IPS-20b (cell line): ENCODE measurements around the gene NUP133.

ENCODE experiments used
- H3K27ac ChIP-seq: one replicate; pipeline ENCODE4 v1.5.1; 2013; ENCODE audit warnings: low read length
- H3K27me3 ChIP-seq: 2 replicates; pipeline ENCODE4 v1.6.1; 2013; ENCODE audit warnings: mild to moderate bottlenecking, low read length, inconsistent platforms; ENCODE audit not compliant: insufficient read depth
- H3K36me3 ChIP-seq: 2 replicates; pipeline ENCODE4 v1.6.1; 2013; ENCODE audit warnings: low read depth, mild to moderate bottlenecking, inconsistent platforms, low read length, moderate library complexity; ENCODE audit not compliant: insufficient read depth
- H3K4me1 ChIP-seq: 2 replicates; pipeline ENCODE4 v1.6.1; 2013; ENCODE audit warnings: mild to moderate bottlenecking, control low read depth, inconsistent platforms, low read length, moderate library complexity; ENCODE audit not compliant: insufficient read depth
- H3K4me3 ChIP-seq: 2 replicates; pipeline ENCODE4 v1.5.1; 2013; ENCODE audit warnings: mild to moderate bottlenecking, low read length, inconsistent platforms
- H3K9ac ChIP-seq: 2 replicates; pipeline ENCODE4 v1.6.1; 2013; ENCODE audit warnings: low read depth, mild to moderate bottlenecking, inconsistent platforms, low read length, moderate library complexity
- H3K9me3 ChIP-seq: 2 replicates; pipeline ENCODE4 v1.6.1; 2013; ENCODE audit warnings: mild to moderate bottlenecking, low read depth, low read length, inconsistent platforms; ENCODE audit not compliant: insufficient read depth

NUP133 gene

DNA sequence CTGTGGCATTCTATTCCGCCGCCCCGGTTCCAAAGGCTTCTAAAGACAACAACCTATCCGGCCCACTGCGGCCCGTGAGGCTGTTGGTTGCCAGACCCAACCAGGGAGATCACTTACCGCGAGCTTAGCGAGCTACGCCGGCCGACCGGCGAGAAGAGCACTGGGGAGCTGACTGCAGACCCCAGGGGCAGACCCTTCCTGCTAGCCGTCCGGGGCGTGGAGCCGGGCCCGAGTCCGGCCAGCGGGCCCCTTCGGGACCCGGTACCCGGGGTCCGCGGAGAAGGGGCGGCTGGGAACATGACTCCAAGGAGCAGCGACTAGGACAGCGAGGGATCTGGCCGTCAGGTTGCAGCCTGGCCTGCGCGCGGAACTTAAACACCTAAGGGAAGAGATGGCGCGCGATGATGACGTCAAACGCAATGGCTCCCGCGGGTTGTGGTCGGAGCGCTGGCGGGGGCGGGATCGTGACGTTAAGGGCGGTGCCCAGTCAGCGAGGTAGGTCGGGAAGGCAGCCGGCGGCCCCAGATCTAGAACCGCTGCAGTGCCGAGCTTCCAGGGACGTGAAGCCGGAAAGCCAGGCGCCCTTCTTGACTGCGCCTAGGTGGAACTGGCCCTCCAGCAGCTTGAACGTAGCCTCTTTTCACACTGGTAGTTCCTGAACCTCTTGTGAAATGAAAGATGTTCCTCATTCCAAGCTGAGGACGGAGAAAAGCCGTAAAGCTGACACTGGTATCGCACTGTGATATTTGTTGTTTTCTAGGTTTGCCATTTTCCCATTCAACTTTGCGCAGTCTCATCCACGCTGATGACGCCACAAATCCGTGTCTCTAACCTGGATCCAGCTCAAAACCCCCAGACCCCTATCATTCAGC, at the start of gene NUP133:
NUP133 (minus strand) TSS at position 391 of the 872 bp plus-strand sequence; CDS start at position 299, 92 bp downstream.
- H3K4me3 ChIP-seq = peak within 1 kb of the TSS; percentile 86

DNA sequence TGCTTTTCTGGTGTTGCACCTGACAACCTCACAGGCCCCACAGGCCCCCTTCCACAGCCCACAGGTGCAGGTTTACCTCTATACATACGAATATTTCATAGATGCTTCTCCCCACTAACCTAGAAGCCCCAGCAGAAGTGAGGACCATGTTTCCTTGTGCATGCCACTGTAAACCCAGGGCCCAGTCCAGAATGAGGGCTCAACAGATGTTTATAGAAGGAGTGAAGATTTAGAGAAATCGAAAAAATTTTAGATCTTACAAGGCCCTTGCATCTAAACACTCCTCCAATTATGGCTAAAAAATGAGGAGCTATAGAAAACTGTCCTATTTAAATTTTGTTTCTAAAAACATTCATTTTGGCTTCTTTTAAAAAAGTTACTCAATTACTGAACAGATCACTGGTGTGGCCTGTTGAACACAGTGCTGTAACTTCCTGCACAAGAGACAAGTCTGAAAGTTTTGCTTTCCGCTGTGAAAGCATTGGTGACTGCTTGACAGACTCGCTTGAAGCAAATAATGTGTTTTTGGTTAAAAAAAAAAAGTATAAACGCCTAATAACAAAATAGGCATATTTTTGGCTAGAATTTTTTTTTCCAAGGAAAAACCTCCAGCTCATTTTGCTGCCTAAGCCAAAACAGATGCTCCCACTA, 49.2 kb upstream of the NUP133 start:
- Histone ChIP-seq H3K9ac (peak overlapping the region; percentile 65), H3K27ac (no peak overlapping the region), H3K4me1 (peaks cover 5% of the 10 kb centered on the region; the same call in 1 of the 2 replicates)

More for the DNA sequence above, at the start of gene NUP133:
- Histone ChIP-seq H3K27ac (peak within 1 kb of the TSS; percentile 64), H3K36me3 (peaks cover 14% of the 10 kb centered on the region), H3K27me3 (no peaks in the 10 kb centered on the region), H3K9ac (peak within 1 kb of the TSS; percentile 98), H3K9me3 (no peaks in the 10 kb centered on the region), H3K4me1 (peaks cover 6% of the 10 kb centered on the region; the same call in 1 of the 2 replicates)

DNA sequence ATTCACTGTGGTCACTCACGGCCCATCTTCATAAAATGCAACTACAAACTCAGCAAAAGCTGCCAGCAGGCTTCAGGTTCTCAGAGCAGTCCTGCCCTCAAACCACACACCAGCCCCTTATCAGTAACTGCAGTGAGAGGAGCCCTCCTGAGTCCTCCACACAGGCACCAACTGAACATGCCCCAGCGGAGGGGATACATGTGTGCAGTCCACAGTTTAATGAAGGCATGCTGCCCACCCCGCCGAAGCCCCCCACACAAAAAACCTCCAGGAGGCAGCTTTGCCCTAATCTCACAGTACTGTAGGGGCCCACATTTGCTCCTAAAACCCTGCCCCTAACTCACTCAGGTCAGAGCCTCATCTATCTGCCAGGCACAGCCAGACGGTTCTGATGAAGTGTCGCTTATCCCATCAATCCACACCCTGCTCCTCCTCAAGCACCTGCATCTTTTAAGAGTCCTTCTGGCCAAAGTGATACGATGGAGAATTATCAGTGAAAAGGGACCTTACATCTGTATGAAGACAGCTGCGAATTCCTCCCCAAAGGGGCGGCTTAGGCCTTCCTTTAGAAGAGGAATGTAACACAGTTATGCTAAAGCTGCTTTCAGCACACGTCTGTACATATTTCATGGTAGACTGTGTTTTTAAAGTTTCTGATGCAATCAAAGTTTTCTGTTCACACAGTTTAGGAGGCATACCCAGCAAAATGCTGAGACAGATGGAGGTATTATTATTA, 46.9 kb upstream of the NUP133 start:
- peaks cover 12% of the 10 kb centered on the region; the same call in 1 of the 2 replicates for H3K27me3 ChIP-seq
- H3K4me1 ChIP-seq = peaks cover 5% of the 10 kb centered on the region; the same call in 1 of the 2 replicates
- no peaks in the 10 kb centered on the region for H3K36me3 ChIP-seq
- no peak overlapping the region for H3K27ac ChIP-seq
- no peak overlapping the region for H3K4me3 ChIP-seq
- no peaks in the 10 kb centered on the region for H3K9me3 ChIP-seq
- no peak overlapping the region for H3K9ac ChIP-seq

More for the DNA sequence above, 49.2 kb upstream of the NUP133 start:
- H3K27me3 ChIP-seq = peaks cover 12% of the 10 kb centered on the region; the same call in 1 of the 2 replicates
- H3K36me3 ChIP-seq = no peaks in the 10 kb centered on the region
- H3K4me3 ChIP-seq = peak overlapping the region; percentile 83
- H3K9me3 ChIP-seq = no peaks in the 10 kb centered on the region

DNA sequence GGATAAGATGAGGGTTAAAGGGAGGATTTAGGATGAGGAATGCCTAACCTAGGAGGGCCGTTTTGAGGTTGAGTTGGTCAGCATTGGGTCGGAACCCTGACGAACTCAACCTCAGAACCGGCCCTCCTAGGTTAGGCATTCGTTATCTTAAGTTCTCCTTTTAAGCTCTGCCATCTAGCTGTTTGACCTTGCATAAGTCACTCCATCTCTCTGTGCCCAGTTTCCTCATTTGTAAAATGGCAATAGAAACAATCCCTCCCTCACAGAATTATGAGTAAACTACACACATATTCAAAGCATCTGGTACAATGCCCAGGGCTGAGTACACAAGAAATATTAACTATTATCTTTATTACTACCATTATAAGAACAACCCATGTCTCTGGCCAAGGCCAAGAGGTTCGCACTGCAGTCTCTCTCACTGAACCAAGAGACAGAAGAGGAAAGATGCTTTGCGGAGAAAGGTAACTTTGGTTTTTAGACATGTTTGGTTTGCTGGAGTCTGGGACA, 45.5 kb upstream of the NUP133 start:
- Histone ChIP-seq H3K27ac (no peak overlapping the region), H3K36me3 (no peaks in the 10 kb centered on the region), H3K4me1 (peaks cover 5% of the 10 kb centered on the region; the same call in 1 of the 2 replicates)

DNA sequence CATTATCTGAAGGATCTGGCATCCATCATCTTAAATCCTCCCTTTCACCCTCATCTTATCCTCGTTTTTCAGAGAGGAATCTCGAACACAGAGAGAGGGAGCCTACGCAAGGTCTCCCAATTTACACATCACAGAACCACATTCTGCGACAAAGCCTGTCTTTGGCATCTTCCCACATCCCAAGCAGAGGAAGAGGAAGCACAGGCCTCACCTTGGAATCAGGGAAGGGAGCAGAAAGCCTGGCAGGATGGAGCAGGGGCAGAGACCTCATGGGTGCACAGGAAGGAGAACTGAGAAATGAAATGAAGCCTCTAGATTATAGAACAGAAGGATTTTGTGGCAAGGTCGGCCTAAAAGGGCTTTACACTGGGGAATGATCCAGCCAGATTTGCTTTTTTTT, 44.6 kb upstream of the NUP133 start:
- Histone ChIP-seq H3K27ac (no peak overlapping the region), H3K27me3 (peaks cover 12% of the 10 kb centered on the region; the same call in 1 of the 2 replicates), H3K4me1 (peaks cover 5% of the 10 kb centered on the region; the same call in 1 of the 2 replicates)

More for the DNA sequence above, 45.5 kb upstream of the NUP133 start:
- no peaks in the 10 kb centered on the region for H3K9me3 ChIP-seq
- H3K4me3 ChIP-seq = no peak overlapping the region
- no peak overlapping the region for H3K9ac ChIP-seq
- peaks cover 12% of the 10 kb centered on the region; the same call in 1 of the 2 replicates for H3K27me3 ChIP-seq

DNA sequence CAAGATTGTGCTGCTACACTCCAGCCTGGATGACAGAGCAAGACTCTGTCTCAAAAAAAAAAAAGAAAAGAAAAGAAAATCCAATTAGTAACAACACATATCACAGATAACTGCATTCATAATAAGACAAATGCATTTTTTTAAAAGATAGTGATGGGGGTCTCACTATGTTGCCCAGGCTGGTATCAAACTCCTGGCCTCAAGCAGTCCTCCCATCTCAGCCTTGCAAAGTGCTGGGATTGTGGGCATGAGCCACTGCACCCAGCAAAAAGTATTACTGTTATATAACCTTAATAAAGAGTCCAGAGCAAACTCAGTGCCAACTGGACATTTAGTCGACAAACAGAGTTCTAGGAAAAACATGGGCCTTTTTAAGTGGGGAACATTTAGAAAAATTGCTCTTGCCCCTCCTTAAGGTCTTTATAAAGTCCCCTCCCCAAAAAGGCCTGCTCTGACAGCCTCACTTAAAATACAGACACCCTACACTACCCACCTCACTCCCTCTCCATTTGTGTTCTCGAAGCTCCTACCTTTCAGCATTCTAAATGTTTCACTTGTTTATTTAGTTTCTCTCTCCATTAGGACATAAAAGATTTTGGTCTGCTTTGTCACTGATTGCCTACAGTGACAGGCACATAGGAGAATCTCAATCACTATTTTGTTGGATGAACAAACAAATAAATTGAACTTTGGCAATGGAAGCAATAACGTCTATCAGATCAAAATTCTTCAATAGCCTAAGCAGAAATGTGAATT, 42.8 kb upstream of the NUP133 start:
- H3K27ac ChIP-seq = no peak overlapping the region
- H3K9me3 ChIP-seq = no peaks in the 10 kb centered on the region
- H3K27me3 ChIP-seq = no peaks in the 10 kb centered on the region
- H3K9ac ChIP-seq = no peak overlapping the region
- H3K36me3 ChIP-seq = peaks cover 7% of the 10 kb centered on the region; the same call in 1 of the 2 replicates
- H3K4me3 ChIP-seq = no peak overlapping the region
- H3K4me1 ChIP-seq = no peaks in the 10 kb centered on the region

More for the DNA sequence above, 44.6 kb upstream of the NUP133 start:
- Histone ChIP-seq H3K4me3 (no peak overlapping the region), H3K9me3 (no peaks in the 10 kb centered on the region), H3K36me3 (no peaks in the 10 kb centered on the region), H3K9ac (no peak overlapping the region)

DNA sequence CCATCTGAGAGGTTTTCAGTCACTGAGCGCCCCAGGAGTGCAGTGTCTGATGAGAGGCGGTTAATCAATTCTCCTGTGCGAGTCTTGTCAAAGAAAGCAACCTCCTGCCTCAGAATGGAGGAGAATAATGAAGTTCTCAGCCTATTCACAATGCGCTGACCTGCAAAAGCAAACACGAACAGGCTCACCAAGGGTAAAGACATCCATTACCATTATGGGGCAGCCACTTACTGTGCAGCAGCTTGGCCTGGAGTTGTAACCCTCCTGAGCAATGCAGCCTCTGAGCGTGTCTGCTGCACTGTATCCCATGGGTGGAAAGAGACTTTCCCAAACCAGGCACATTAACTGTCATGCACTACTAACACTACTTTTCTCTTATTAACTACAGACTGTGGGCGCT, 39.4 kb upstream of the NUP133 start:
- Histone ChIP-seq H3K9ac (no peak overlapping the region), H3K36me3 (peaks cover 15% of the 10 kb centered on the region), H3K9me3 (no peaks in the 10 kb centered on the region), H3K27ac (no peak overlapping the region), H3K4me1 (no peaks in the 10 kb centered on the region), H3K4me3 (no peak overlapping the region), H3K27me3 (no peaks in the 10 kb centered on the region)

DNA sequence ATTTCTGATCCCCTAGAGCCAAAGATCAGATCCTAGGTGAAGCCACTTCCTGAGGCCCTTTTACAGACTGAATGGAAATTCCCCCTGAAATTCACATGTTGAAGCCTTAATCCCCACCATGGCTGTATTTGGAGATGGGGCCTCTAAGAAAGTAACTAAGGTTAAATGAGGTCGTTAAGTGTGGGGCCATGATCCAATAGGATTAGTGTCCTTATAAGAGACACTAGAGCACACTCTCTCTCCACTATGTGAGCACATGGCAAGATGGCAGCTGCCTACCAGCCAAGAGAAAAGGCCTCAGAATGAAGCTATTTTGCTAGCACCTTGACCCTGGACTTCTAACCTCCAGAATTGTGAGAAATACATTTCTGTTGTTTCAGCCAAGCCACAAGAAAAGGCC, 36.4 kb upstream of the NUP133 start:
- no peak overlapping the region for H3K27ac ChIP-seq
- H3K4me1 ChIP-seq = no peaks in the 10 kb centered on the region
- H3K27me3 ChIP-seq = no peaks in the 10 kb centered on the region
- H3K36me3 ChIP-seq = peaks cover 33% of the 10 kb centered on the region
- no peaks in the 10 kb centered on the region for H3K9me3 ChIP-seq
- no peak overlapping the region for H3K4me3 ChIP-seq
- H3K9ac ChIP-seq = no peak overlapping the region

DNA sequence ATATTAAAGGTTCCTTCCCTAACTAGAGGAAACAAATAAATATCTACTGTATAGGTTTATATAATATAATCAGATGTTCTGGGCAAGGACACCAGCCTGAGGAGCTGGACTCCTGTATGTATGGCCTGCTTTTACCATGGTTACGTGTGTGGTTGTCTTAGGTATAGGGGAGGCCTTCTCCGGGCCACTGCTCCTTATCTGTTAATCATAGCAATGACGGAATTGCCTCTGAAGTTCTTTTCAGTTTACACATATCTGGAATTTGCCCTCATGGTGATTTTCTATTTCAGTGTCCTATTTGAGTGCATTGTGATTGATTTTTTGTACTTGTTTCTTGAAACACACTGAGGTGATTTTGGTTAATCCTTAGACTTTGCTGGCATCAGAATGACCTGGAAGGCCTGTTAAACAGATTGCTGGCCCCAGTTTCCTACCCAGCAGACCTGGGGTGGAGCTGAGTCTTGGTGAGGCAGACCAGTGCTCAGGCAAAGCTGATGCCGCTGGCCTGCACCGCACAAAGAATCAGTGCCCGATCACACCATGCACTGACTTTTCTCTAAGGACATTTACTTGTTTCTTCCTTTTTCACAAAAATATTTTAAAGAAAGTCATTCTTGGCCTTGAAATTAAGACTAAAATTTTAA, 31.8 kb upstream of the NUP133 start:
- Histone ChIP-seq H3K4me1 (no peaks in the 10 kb centered on the region), H3K9ac (no peak overlapping the region), H3K27ac (no peak overlapping the region), H3K4me3 (no peak overlapping the region), H3K27me3 (no peaks in the 10 kb centered on the region), H3K36me3 (peaks cover 52% of the 10 kb centered on the region), H3K9me3 (no peaks in the 10 kb centered on the region)

DNA sequence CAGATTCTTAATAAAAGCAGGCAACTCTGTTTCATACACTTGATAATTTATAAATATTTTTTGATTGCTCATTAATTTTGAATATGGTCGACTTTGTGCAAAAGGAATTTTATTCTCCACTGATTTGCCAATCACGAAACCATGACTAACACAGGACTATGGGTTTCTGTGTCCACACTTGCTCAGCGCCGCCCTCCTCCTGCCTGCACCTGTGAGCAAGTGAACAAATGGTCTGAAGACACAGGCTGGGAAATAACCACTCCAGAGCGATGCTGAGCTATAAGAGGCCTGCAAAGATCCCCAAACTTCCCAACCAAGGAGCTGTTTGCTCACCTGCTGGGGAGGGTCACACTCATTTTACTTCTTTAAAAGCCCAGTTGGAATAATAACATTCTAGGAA, 30.8 kb upstream of the NUP133 start:
- Histone ChIP-seq H3K9me3 (no peaks in the 10 kb centered on the region), H3K9ac (no peak overlapping the region), H3K4me1 (no peaks in the 10 kb centered on the region), H3K4me3 (no peak overlapping the region), H3K27ac (no peak overlapping the region), H3K36me3 (peaks cover 54% of the 10 kb centered on the region), H3K27me3 (no peaks in the 10 kb centered on the region)
